Measurements from ENCODE around the gene PARP3.

DNA sequence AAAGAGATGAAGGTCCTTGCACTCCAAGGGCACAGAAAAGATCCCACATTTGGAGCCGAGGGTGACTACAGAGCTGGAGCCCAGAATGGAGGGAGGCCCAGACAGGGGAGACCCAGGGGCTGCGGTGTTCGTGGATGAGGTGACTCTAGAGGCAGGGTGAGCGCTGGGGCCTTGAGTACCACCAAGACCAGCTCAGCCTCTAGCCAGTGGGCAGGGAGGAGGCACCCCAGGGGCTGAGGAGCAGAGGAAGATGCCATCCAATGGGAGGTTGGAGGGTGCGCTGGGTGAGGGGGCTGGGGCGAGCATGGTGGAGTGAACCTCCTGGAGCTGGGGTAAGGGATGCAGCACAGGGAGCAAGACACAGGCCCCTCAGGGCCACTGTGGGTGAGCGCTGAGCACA is 13.7 kb upstream of the PARP3 start:
- TF ChIP-seq CTCF (IDR thresholded peaks at IDR 0.05) = no peak
- TF ChIP-seq SIN3A (IDR thresholded peaks at IDR 0.05; ENCODE audit: borderline replicate concordance, low read depth, low read length) = no peak
- no peak for TF ChIP-seq JUND (IDR thresholded peaks at IDR 0.05)
- no peak for TF ChIP-seq MAX (IDR thresholded peaks at IDR 0.05; ENCODE audit: low read depth)
- no peak for TF ChIP-seq REST (IDR thresholded peaks at IDR 0.05; ENCODE audit: low read depth, low read length)
- no peak for TF ChIP-seq POLR2AphosphoS5 (IDR thresholded peaks at IDR 0.05; ENCODE audit: low read depth, low read length)
- TF ChIP-seq EP300 (IDR thresholded peaks at IDR 0.05; ENCODE audit: borderline replicate concordance in 1 of 2, low read depth in 1 of 2, low read length in 1 of 2) = no peak
- TF ChIP-seq GABPA (IDR thresholded peaks at IDR 0.05; ENCODE audit: low read depth) = no peak
- no peak for TF ChIP-seq YY1 (IDR thresholded peaks at IDR 0.05; ENCODE audit: low read depth)
- TF ChIP-seq TAF1 (IDR thresholded peaks at IDR 0.05; ENCODE audit: borderline replicate concordance, low read depth, low read length) = no peak
- no peak for TF ChIP-seq EZH2phosphoT487 (IDR thresholded peaks at IDR 0.05; ENCODE audit: borderline replicate concordance, low read depth)

Data from SK-N-SH (cell line).